ENCODE data around the gene IRF2BP1. TPM values are rescaled to one million over a fixed set of nuclear protein-coding genes. Genes with fewer than 3 reads are reported as not detected.
A peak's percentile ranks its signal among the peaks of the same experiment; 100 is the strongest.

Gene IRF2BP1
- total and polyA plus RNA-seq, 2 of the 13 experiments (the other 11 are each of a cell fraction or from before 2014, with no cell fraction given) = 4.3 to 14.3 TPM

DNA sequence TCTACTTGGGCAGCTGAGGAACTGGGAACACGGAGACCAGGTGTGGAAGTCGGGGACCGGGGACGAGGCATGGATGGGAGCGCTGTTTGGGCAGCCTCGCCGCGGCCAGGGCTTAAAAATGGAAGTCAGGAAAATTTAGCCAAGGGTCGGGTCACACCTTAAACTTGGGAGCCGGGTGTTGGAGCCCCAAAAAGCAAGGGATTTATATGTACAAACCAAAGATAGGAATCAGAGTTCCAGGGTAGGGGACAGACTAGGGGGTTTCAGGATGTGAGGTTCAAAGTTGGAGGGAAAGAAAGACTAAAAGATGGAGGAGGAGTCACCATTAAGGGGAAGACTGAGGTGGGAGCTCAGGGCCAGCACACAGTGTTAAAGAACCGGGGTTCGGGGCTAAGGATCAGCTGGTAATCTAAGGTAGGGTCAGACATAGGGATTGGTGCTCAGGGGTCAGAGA is 21.3 kb downstream of the IRF2BP1 start (continued):
- TF ChIP-seq, protein P1, sequence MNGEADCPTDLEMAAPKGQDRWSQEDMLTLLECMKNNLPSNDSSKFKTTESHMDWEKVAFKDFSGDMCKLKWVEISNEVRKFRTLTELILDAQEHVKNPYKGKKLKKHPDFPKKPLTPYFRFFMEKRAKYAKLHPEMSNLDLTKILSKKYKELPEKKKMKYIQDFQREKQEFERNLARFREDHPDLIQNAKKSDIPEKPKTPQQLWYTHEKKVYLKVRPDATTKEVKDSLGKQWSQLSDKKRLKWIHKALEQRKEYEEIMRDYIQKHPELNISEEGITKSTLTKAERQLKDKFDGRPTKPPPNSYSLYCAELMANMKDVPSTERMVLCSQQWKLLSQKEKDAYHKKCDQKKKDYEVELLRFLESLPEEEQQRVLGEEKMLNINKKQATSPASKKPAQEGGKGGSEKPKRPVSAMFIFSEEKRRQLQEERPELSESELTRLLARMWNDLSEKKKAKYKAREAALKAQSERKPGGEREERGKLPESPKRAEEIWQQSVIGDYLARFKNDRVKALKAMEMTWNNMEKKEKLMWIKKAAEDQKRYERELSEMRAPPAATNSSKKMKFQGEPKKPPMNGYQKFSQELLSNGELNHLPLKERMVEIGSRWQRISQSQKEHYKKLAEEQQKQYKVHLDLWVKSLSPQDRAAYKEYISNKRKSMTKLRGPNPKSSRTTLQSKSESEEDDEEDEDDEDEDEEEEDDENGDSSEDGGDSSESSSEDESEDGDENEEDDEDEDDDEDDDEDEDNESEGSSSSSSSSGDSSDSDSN (CRISPR knock-in tag; IDR thresholded peaks at IDR 0.05) = 0 out of 2 replicates have a peak, but pooled peaks have one; percentile 7
- no peak for TF ChIP-seq ZNF552 (CRISPR knock-in tag; IDR thresholded peaks at IDR 0.05; ENCODE audit: borderline replicate concordance)

DNA sequence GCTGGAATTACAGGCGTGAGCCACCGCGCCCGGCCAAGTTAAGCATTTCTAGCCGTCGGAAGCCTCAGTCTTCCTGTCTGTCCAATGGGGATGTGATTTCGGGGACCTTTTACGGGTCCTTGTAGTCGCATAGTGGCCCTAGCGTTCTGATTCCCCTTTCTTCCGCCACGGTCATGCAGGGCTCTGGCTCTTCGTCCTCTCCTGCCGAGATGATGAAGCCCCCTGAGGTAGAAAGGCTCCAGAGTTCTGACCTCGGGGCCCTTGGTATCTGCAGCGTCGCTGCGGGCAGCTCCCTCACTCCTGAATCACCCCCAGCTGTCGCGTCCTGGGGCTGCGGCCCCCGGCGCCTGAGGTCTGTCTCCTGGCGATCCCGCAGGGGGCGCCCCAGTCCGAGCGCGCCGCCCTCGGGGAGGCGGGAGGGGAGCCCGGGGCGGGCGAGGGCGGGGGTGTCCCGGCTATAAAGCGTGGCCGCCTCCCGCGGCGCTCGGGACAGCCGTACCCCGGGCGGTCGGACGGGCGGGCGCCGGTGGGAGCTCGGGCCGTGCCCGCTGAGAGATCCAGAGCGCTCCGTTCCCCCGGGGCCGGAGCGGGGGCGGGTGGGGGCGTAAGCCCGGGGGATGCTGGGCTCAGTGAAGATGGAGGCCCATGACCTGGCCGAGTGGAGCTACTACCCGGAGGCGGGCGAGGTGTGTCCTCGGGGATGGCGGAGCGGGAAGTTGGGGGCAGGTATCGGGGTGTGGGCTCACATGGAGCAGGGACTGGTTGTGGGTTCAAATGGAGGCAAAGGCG is 21.9 kb downstream of the IRF2BP1 start, which contains the start of gene FOXA3:
TSS of gene FOXA3 (plus strand) at position 487 of the 789 bp plus-strand sequence. CDS start at position 618, 131 bp downstream.
- in situ Hi-C loops (cut with HindIII; ENCODE audit: extremely low pct_ligation_motif_present, low pct_unique_long_range_greater_than_20kb) = no loop called here
- H3K9ac ChIP-seq (ENCODE audit: insufficient read depth, low read depth, low read length) = peak within 1 kb of the TSS; percentile 80
- TF ChIP-seq ZNF569 (CRISPR knock-in tag; IDR thresholded peaks at IDR 0.05; ENCODE audit: borderline replicate concordance) (0 out of 2 replicates have a peak, but pooled peaks have one; percentile 24), ZNF260 (CRISPR knock-in tag; IDR thresholded peaks at IDR 0.05; ENCODE audit: borderline replicate concordance, low read depth) (no peak), GLI4 (CRISPR knock-in tag; IDR thresholded peaks at IDR 0.05; ENCODE audit: borderline replicate concordance) (no peak), KLF6 (CRISPR knock-in tag; IDR thresholded peaks at IDR 0.05) (peak; percentile 73; the same call in 1 of the 2 replicates), POLR2AphosphoS5 (IDR thresholded peaks at IDR 0.05; ENCODE audit: low read depth, low read length) (peak; percentile 75), GABPB1 (CRISPR knock-in tag; IDR thresholded peaks at IDR 0.05) (peak; percentile 66; the same call in 1 of the 2 replicates)
- TF ChIP-seq, protein P2, sequence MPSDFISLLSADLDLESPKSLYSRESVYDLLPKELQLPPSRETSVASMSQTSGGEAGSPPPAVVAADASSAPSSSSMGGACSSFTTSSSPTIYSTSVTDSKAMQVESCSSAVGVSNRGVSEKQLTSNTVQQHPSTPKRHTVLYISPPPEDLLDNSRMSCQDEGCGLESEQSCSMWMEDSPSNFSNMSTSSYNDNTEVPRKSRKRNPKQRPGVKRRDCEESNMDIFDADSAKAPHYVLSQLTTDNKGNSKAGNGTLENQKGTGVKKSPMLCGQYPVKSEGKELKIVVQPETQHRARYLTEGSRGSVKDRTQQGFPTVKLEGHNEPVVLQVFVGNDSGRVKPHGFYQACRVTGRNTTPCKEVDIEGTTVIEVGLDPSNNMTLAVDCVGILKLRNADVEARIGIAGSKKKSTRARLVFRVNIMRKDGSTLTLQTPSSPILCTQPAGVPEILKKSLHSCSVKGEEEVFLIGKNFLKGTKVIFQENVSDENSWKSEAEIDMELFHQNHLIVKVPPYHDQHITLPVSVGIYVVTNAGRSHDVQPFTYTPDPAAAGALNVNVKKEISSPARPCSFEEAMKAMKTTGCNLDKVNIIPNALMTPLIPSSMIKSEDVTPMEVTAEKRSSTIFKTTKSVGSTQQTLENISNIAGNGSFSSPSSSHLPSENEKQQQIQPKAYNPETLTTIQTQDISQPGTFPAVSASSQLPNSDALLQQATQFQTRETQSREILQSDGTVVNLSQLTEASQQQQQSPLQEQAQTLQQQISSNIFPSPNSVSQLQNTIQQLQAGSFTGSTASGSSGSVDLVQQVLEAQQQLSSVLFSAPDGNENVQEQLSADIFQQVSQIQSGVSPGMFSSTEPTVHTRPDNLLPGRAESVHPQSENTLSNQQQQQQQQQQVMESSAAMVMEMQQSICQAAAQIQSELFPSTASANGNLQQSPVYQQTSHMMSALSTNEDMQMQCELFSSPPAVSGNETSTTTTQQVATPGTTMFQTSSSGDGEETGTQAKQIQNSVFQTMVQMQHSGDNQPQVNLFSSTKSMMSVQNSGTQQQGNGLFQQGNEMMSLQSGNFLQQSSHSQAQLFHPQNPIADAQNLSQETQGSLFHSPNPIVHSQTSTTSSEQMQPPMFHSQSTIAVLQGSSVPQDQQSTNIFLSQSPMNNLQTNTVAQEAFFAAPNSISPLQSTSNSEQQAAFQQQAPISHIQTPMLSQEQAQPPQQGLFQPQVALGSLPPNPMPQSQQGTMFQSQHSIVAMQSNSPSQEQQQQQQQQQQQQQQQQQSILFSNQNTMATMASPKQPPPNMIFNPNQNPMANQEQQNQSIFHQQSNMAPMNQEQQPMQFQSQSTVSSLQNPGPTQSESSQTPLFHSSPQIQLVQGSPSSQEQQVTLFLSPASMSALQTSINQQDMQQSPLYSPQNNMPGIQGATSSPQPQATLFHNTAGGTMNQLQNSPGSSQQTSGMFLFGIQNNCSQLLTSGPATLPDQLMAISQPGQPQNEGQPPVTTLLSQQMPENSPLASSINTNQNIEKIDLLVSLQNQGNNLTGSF (CRISPR knock-in tag; IDR thresholded peaks at IDR 0.05) = 0 out of 2 replicates have a peak, but pooled peaks have one; percentile 18
- TF ChIP-seq, protein P1 (CRISPR knock-in tag; IDR thresholded peaks at IDR 0.05) = peak; percentile 58; the same call in 1 of the 2 replicates

More for the DNA sequence above, 21.9 kb downstream of the IRF2BP1 start, which contains the start of gene FOXA3:
- ATAC-seq (peak; percentile 80), FAIRE-seq (no peak), DNase-seq (ENCODE audit: low spot score) (peak; percentile 64)
- Histone ChIP-seq H3K4me3 (replicated peaks in 1 of 3; ENCODE audit: insufficient read depth in 1 of 3, low read depth in 2 of 3, low read length in 3 of 3) (peak within 1 kb of the TSS; percentile 90 to 97 (median 92)), H3K4me1 (ENCODE audit: insufficient read depth, low read length) (peaks cover 51% of the 10 kb centered on the region), H3K4me2 (ENCODE audit: low read depth, low read length) (peak within 1 kb of the TSS; percentile 84), H3K27me3 (ENCODE audit: control insufficient read depth in 1 of 2, insufficient read depth in 2 of 2, low read length in 2 of 2) (no peaks in the 10 kb centered on the region; a peak in 1 of 5 replicates), H4K20me1 (ENCODE audit: insufficient read depth, low read length) (0 out of 2 replicates have a peak, but pooled peaks cover 14% of the 10 kb centered on the region), H2AFZ (ENCODE audit: low read length) (no peak within 1 kb of the TSS), H3K27ac (ENCODE audit: extremely low read length, insufficient read depth, low read length) (peak within 1 kb of the TSS; percentile 57), H3K79me2 (ENCODE audit: insufficient read depth, low read length) (peaks cover 66% of the 10 kb centered on the region), H3K36me3 (replicated peaks in 1 of 2; ENCODE audit: control insufficient read depth in 1 of 2, insufficient read depth in 2 of 2, low read length in 2 of 2) (peaks cover 1 to 7% of the 10 kb centered on the region in 2 experiments; a peak in 3 of 5 replicates), H3K9me3 (ENCODE audit: low read length) (no peaks in the 10 kb centered on the region)
- POLR2A ChIA-PET = interaction anchor here (0.6 to 13.2 kb wide), 18 partner anchors 9 to 1301 kb away, joined by 3 to 388 read pairs (median 6); partner anchors contain the start of genes CCDC61, DMWD, IRF2BP1 and MYPOP
- BruUV-seq (replicated peaks) = no TSS peak
- intact Hi-C loops (cut with micrococcal nuclease; ENCODE audit: unreplicated experiment) = loop anchor here (1.0 kb wide), 3 partner anchors 10 to 47 kb away; no protein-coding TSS in a partner anchor
- WGBS (ENCODE audit: low lambda C conversion rate) = 3% methylated on average over 14 of the region's 71 CpGs
- CTCF ChIA-PET (ENCODE audit: low intra/inter-chr PET ratio, low total read pairs) = interaction anchor here (1.1 to 5.8 kb wide), 2 partner anchors 20 to 47 kb away, joined by 4 to 263 read pairs; partner anchors contain the start of gene IRF2BP1

All from HepG2 (cell line).